IMR-90 (cell line): ENCODE measurements around the gene LCA5L. TPM values are rescaled to one million over a fixed set of nuclear protein-coding genes. Genes with fewer than 3 reads are reported as not detected.

Source experiments
- ATAC-seq: fragments of 200-7000 bp; cut with Tn5 transposase; 2 replicates; pipeline ENCODE4 v1.9.1; 2020; ENCODE audit warnings: low read depth, mild to moderate bottlenecking, moderate library complexity
- BruUV-seq: library from RNA; stranded (reverse); fragments of 400-500 nt; replicated peaks from 2 replicates; lab custom pipeline; 2021; lab: Mats Ljungman, UMichigan
- CTCF ChIA-PET: fragments of 300-600 bp; formaldehyde crosslinking; extraction: SDS; loops from one replicate; lab custom pipeline; 2021; ENCODE audit warnings: antibody characterized with exemption; lab: Yijun Ruan, JAX
- POLR2A ChIA-PET: fragments of 300-600 bp; sonication (Branson Sonifier 250); formaldehyde crosslinking; loops from one replicate; lab custom pipeline; 2022; ENCODE audit warnings: antibody characterized with exemption; ENCODE audit not compliant: unreplicated experiment; lab: Charles Lee
- DNase-seq: peaks from one replicate; pipeline ENCODE4 v3.0.0; 2013
- H2AFZ ChIP-seq: replicated peaks from 2 replicates; pipeline ENCODE3; 2013; ENCODE audit warnings: low read length, mild to moderate bottlenecking; ENCODE audit not compliant: poor library complexity
- H2AK5ac ChIP-seq: 2 replicates; pipeline ENCODE4 v1.6.1; 2013; ENCODE audit warnings: low read depth, low read length, inconsistent platforms
- H2AK9ac ChIP-seq: replicated peaks from 2 replicates; pipeline ENCODE3; 2013; ENCODE audit warnings: mild to moderate bottlenecking, low read depth, low read length, moderate library complexity; ENCODE audit not compliant: poor library complexity
- H2BK120ac ChIP-seq: 2 replicates; pipeline ENCODE4 v1.6.1; 2013; ENCODE audit warnings: low read depth, low read length, inconsistent platforms
- H2BK15ac ChIP-seq: 3 replicates; pipeline ENCODE4 v1.6.1; 2013; ENCODE audit warnings: low read depth, low read length, inconsistent platforms
- H2BK20ac ChIP-seq: 2 replicates; pipeline ENCODE4 v1.6.1; 2013; ENCODE audit warnings: low read depth, mild to moderate bottlenecking, inconsistent platforms, low read length, moderate library complexity
- H2BK5ac ChIP-seq: 2 replicates; pipeline ENCODE4 v1.6.1; 2013; ENCODE audit warnings: mild to moderate bottlenecking, low read depth, low read length, inconsistent platforms; ENCODE audit not compliant: poor library complexity, severe bottlenecking
- H3K14ac ChIP-seq: replicated peaks from 2 replicates; pipeline ENCODE4 v1.6.1; 2013; ENCODE audit warnings: low read depth, low read length, inconsistent platforms
- H3K18ac ChIP-seq: 2 replicates; pipeline ENCODE4 v1.6.1; 2013; ENCODE audit warnings: low read depth, low read length, control low read depth
- H3K23ac ChIP-seq: 2 replicates; pipeline ENCODE4 v1.6.1; 2013; ENCODE audit warnings: low read depth, low read length, inconsistent platforms
- H3K27ac ChIP-seq: 2 replicates; pipeline ENCODE4 v1.5.1; 2013; ENCODE audit warnings: mild to moderate bottlenecking, control low read depth, low read length; ENCODE audit not compliant: insufficient read depth
- H3K27me3 ChIP-seq: 2 replicates; pipeline ENCODE4 v1.6.1; 2013; ENCODE audit warnings: low read length; ENCODE audit not compliant: control insufficient read depth, insufficient read depth
- H3K36me3 ChIP-seq: 2 replicates; pipeline ENCODE4 v1.6.1; 2013; ENCODE audit warnings: low read length, mixed read lengths; ENCODE audit not compliant: control insufficient read depth, insufficient read depth
- H3K4ac ChIP-seq: 2 replicates; pipeline ENCODE4 v1.6.1; 2013; ENCODE audit warnings: low read depth, low read length, inconsistent platforms
- H3K4me1 ChIP-seq: 2 replicates; pipeline ENCODE4 v1.6.1; 2013; ENCODE audit warnings: low read length, mixed read lengths; ENCODE audit not compliant: control insufficient read depth, insufficient read depth
- H3K4me2 ChIP-seq: 2 replicates; pipeline ENCODE4 v1.6.1; 2013; ENCODE audit warnings: low read depth, mild to moderate bottlenecking, control low read depth, low read length, moderate library complexity
- H3K4me3 ChIP-seq: 2 replicates; pipeline ENCODE4 v1.5.1; 2013; ENCODE audit warnings: low read depth, mild to moderate bottlenecking, control low read depth, low read length, moderate library complexity; ENCODE audit not compliant: insufficient read depth
- H3K56ac ChIP-seq: 2 replicates; pipeline ENCODE4 v1.6.1; 2013; ENCODE audit warnings: low read length, inconsistent platforms; ENCODE audit not compliant: insufficient read depth; ENCODE audit errors: extremely low read depth
- H3K79me1 ChIP-seq, 2 experiments: 2 replicates each; pipeline ENCODE4 v1.6.1; 2013; ENCODE audit warnings: low read length in 2 of 2, inconsistent platforms in 1 of 2, low read depth in 1 of 2
- H3K9ac ChIP-seq: 2 replicates; pipeline ENCODE4 v1.6.1; 2013; ENCODE audit warnings: low read depth, low read length, control low read depth
- H3K9me1 ChIP-seq: 2 replicates; pipeline ENCODE4 v1.6.1; 2013; ENCODE audit warnings: low read length, inconsistent platforms; ENCODE audit not compliant: insufficient read depth
- H3K9me3 ChIP-seq: 2 replicates; pipeline ENCODE4 v1.6.1; 2013; ENCODE audit warnings: low read length; ENCODE audit not compliant: control insufficient read depth, insufficient read depth
- H4K20me1 ChIP-seq: 2 replicates; pipeline ENCODE4 v1.6.1; 2013; ENCODE audit warnings: low read length, inconsistent platforms; ENCODE audit not compliant: insufficient read depth
- H4K5ac ChIP-seq: 2 replicates; pipeline ENCODE4 v1.6.1; 2013; ENCODE audit warnings: mild to moderate bottlenecking, low read depth, low read length, control low read depth
- H4K8ac ChIP-seq, 2 experiments: 2 replicates each; pipeline ENCODE4 v1.6.1; 2013; ENCODE audit warnings: low read depth in 2 of 2, low read length in 2 of 2, control low read depth in 1 of 2, inconsistent platforms in 1 of 2
- H4K91ac ChIP-seq: 2 replicates; pipeline ENCODE4 v1.6.1; 2013; ENCODE audit warnings: low read depth, low read length, inconsistent platforms; ENCODE audit not compliant: insufficient read depth
- BHLHE40 ChIP-seq: fragments of 150-350 bp; IDR thresholded peaks from 2 replicates; pipeline ENCODE4 v1.6.1; 2016; ENCODE audit warnings: mild to moderate bottlenecking, low read depth, low read length
- CEBPB ChIP-seq: IDR thresholded peaks from 2 replicates; pipeline ENCODE4 v1.6.1; 2012; ENCODE audit warnings: low read depth, low read length, improper control_type of control experiment
- CHD1 ChIP-seq: IDR thresholded peaks from 2 replicates; pipeline ENCODE4 v1.6.1; 2012; ENCODE audit warnings: low read depth, low read length, improper control_type of control experiment
- CTCF ChIP-seq: conservative IDR thresholded peaks from 2 replicates; pipeline ENCODE4 v1.5.1; 2012; ENCODE audit warnings: mild to moderate bottlenecking, low read depth, low read length, improper control_type of control experiment
- ELK1 ChIP-seq: fragments of 150-350 bp; IDR thresholded peaks from 2 replicates; pipeline ENCODE4 v1.6.1; 2016; ENCODE audit warnings: low read depth, mild to moderate bottlenecking, low read length, moderate library complexity, borderline replicate concordance
- FOS ChIP-seq: fragments of 150-350 bp; IDR thresholded peaks from 2 replicates; pipeline ENCODE4 v1.6.1; 2016; ENCODE audit warnings: low read depth, low read length
- MAFK ChIP-seq: IDR thresholded peaks from 2 replicates; pipeline ENCODE4 v1.6.1; 2012; ENCODE audit warnings: low read depth, low read length, improper control_type of control experiment
- MAZ ChIP-seq: IDR thresholded peaks from 2 replicates; pipeline ENCODE4 v1.6.1; 2012; ENCODE audit warnings: low read depth, mild to moderate bottlenecking, low read length, improper control_type of control experiment, moderate library complexity, borderline replicate concordance
- MXI1 ChIP-seq: IDR thresholded peaks from 2 replicates; pipeline ENCODE4 v1.6.1; 2012; ENCODE audit warnings: low read depth, mild to moderate bottlenecking, low read length, moderate library complexity, borderline replicate concordance
- NFE2L2 ChIP-seq: fragments of 150-350 bp; IDR thresholded peaks from 2 replicates; pipeline ENCODE4 v1.6.1; 2016; ENCODE audit warnings: low read depth, mild to moderate bottlenecking, low read length
- POLR2A ChIP-seq: IDR thresholded peaks from 2 replicates; pipeline ENCODE4 v1.6.1; 2012; ENCODE audit warnings: mild to moderate bottlenecking, low read depth, low read length
- RAD21 ChIP-seq: IDR thresholded peaks from 2 replicates; pipeline ENCODE4 v1.6.1; 2012; ENCODE audit warnings: low read length, improper control_type of control experiment
- RCOR1 ChIP-seq: IDR thresholded peaks from 2 replicates; pipeline ENCODE4 v1.6.1; 2012; ENCODE audit warnings: mild to moderate bottlenecking, low read length, improper control_type of control experiment; ENCODE audit not compliant: insufficient replicate concordance
- RFX5 ChIP-seq: IDR thresholded peaks from 2 replicates; pipeline ENCODE4 v1.8.0; 2012; ENCODE audit warnings: low read depth, mild to moderate bottlenecking, low read length, moderate library complexity
- SMC3 ChIP-seq: fragments of 150-350 bp; IDR thresholded peaks from 2 replicates; pipeline ENCODE4 v1.6.1; 2016; ENCODE audit warnings: low read depth, mild to moderate bottlenecking, antibody characterized with exemption, low read length, moderate library complexity
- USF2 ChIP-seq: fragments of 150-350 bp; IDR thresholded peaks from 2 replicates; pipeline ENCODE4 v1.6.1; 2017; ENCODE audit warnings: mild to moderate bottlenecking, antibody characterized with exemption, low read length, low read depth
- WGBS, 2 experiments: methylation state at CpG; one replicate each; pipeline versions ENCODE4 v1.1.5 to v1.1.7; 2013; ENCODE audit warnings: missing lambda C conversion rate in 2 of 2; ENCODE audit not compliant: insufficient read length in 1 of 2; ENCODE audit errors: extremely low coverage in 2 of 2; 5-methylcytosine and 5-hydroxymethylcytosine counted together
- dilution Hi-C: fragments of 300-500 bp; cut with HindIII; formaldehyde crosslinking; loops from one replicate; pipeline ENCODE4 v1.14.3; 2018; ENCODE audit warnings: low sequenced_read_pairs; ENCODE audit not compliant: unreplicated experiment
- in situ Hi-C: fragments of 300-500 bp; cut with MboI; formaldehyde crosslinking; loops from 3 replicates; pipeline ENCODE4 v1.14.3; 2019; ENCODE audit warnings: low sequenced_read_pairs, inconsistent platforms, mixed read lengths
- intact Hi-C: fragments of 100-400 bp; cut with micrococcal nuclease; formaldehyde crosslinking; loops from 2 replicates; pipeline ENCODE4 v1.10.0; 2022
- polyA plus RNA-seq, 3 experiments: library from polyadenylated mRNA; depleted of rRNA; stranded (reverse); fragments of >200 nt; gene quantifications; 2 replicates each; pipeline ENCODE4 v1.2.3, GENCODE V29; 2012; ENCODE audit warnings: low replicate concordance in 1 of 3
- total RNA-seq: library from RNA; depleted of rRNA; stranded (reverse); fragments of >200 nt; gene quantifications from 2 replicates; pipeline ENCODE4 v1.2.3, GENCODE V29; 2012

LCA5L gene
- total and polyA plus RNA-seq, 2 of the 4 experiments (the other 2 are of a cell fraction): 0.18 to 0.26 TPM

- in situ Hi-C loops (no loop called here), dilution Hi-C loops (no loop called here), intact Hi-C loops (no loop called here)
- Histone ChIP-seq H3K27me3 (no peaks in the 10 kb centered on the region), H4K5ac (no peak overlapping the region), H2AK9ac (no peak overlapping the region), H2BK120ac (no peak overlapping the region), H4K20me1 (no peaks in the 10 kb centered on the region), H3K36me3 (no peaks in the 10 kb centered on the region), H2BK20ac (no peak overlapping the region), H3K9ac (no peak overlapping the region), H3K4me3 (no peak overlapping the region), H2AK5ac (no peak overlapping the region), H2BK15ac (no peak overlapping the region), H3K4me2 (no peak overlapping the region), H4K8ac (no peak overlapping the region), H3K27ac (no peak overlapping the region), H3K4me1 (no peaks in the 10 kb centered on the region), H3K23ac (no peak overlapping the region), H3K18ac (no peak overlapping the region), H2BK5ac (no peak overlapping the region), H3K79me1 (no peaks in the 10 kb centered on the region), H2AFZ (no peak overlapping the region), H3K9me1 (no peaks in the 10 kb centered on the region), H3K56ac (no peak overlapping the region), H4K91ac (no peak overlapping the region), H3K14ac (no peak overlapping the region), H3K4ac (no peak overlapping the region), H3K9me3 (no peaks in the 10 kb centered on the region)
- ChIA-PET CTCF (no interaction called here), POLR2A (no interaction called here)
- ATAC-seq: no peak
- TF ChIP-seq ELK1 (no peak), NFE2L2 (no peak), MXI1 (no peak), CTCF (no peak), POLR2A (no peak), MAFK (no peak), BHLHE40 (no peak), FOS (no peak), CHD1 (no peak), SMC3 (no peak), MAZ (no peak), USF2 (no peak), RAD21 (no peak), RCOR1 (no peak), RFX5 (no peak), CEBPB (no peak)
- DNase-seq: no peak
- no TSS peak for BruUV-seq
- no CpG with 5 or more reads among the region's 3 CpGs for WGBS, 2 experiments
Measured at GRCh38 chr21:39481886-39482285, 36.3 kb upstream of the LCA5L start.
